ENCODE results near the gene TACC2.

TACC2 gene

DNA sequence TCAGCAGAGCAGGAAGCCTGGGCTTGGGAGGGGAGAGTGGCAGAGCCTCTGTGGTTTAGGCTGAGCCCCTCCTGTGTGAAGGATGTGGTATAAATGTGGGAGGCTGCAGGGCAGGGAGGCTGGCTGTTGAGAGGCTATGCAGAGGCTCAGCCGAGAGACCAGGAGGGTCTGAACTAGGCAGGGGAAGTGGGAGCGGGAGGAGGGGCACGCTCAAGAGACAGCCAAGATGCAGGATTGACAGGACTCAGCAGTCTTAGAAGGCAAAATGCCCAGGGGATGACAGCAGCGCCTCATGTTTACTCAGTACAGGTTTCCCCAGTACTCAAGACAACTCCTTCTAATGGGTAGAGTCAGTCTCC lies 306.5 kb downstream of the TACC2 start:
- no peaks in the 10 kb centered on the region for H3K9me3 Mint-ChIP-seq (ENCODE audit: low read depth)
- H3K4me3 Mint-ChIP-seq: no peak overlapping the region
- H3K4me1 Mint-ChIP-seq (ENCODE audit: low read depth): peaks cover 16% of the 10 kb centered on the region
- no peak overlapping the region for H3K27ac Mint-ChIP-seq
- H3K36me3 Mint-ChIP-seq: no peaks in the 10 kb centered on the region
- H3K27me3 Mint-ChIP-seq: peaks cover 2% of the 10 kb centered on the region

- no peak overlapping the region for H3K4me3 Mint-ChIP-seq
- H3K27ac Mint-ChIP-seq: no peak overlapping the region
- H3K27me3 Mint-ChIP-seq: peaks cover 2% of the 10 kb centered on the region
Measured at GRCh38 chr10:122296363-122297120, 307.6 kb downstream of the TACC2 start.

DNA sequence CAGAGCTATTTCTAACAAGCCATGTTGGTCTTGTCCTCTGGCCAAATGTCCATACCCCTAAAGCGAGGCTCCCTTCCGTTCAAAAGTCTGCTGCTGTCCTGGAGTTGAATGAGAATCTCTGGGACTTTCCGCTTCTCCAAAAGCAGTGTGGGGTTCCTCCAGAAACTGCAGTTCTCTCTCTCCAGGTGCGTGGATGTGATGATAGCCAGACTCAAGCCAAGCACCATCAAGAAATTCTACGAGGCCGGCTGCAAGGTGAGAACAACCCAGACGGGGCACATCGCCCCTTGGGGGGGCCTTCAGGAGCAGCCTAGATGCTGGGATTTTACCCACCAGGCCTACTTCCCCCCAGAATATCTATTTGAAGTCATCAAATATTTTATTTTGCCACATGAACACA lies 308.6 kb downstream of the TACC2 start:
- Mint-ChIP-seq H3K4me3 (no peak overlapping the region), H3K27ac (no peak overlapping the region), H3K9me3 (ENCODE audit: low read depth) (no peaks in the 10 kb centered on the region), H3K36me3 (no peaks in the 10 kb centered on the region), H3K4me1 (ENCODE audit: low read depth) (peaks cover 16% of the 10 kb centered on the region), H3K27me3 (peaks cover 2% of the 10 kb centered on the region)

More at GRCh38 chr10:122296363-122297120, 307.6 kb downstream of the TACC2 start:
- peaks cover 16% of the 10 kb centered on the region for H3K4me1 Mint-ChIP-seq (ENCODE audit: low read depth)
- H3K36me3 Mint-ChIP-seq: no peaks in the 10 kb centered on the region
- no peaks in the 10 kb centered on the region for H3K9me3 Mint-ChIP-seq (ENCODE audit: low read depth)

GRCh38 chr10:122298206-122298597 lies 309.2 kb downstream of the TACC2 start:
- H3K4me3 Mint-ChIP-seq: no peak overlapping the region
- no peaks in the 10 kb centered on the region for H3K9me3 Mint-ChIP-seq (ENCODE audit: low read depth)
- H3K27ac Mint-ChIP-seq: no peak overlapping the region
- peaks cover 15% of the 10 kb centered on the region for H3K4me1 Mint-ChIP-seq (ENCODE audit: low read depth)
- peaks cover 2% of the 10 kb centered on the region for H3K27me3 Mint-ChIP-seq
- H3K36me3 Mint-ChIP-seq: no peaks in the 10 kb centered on the region

DNA sequence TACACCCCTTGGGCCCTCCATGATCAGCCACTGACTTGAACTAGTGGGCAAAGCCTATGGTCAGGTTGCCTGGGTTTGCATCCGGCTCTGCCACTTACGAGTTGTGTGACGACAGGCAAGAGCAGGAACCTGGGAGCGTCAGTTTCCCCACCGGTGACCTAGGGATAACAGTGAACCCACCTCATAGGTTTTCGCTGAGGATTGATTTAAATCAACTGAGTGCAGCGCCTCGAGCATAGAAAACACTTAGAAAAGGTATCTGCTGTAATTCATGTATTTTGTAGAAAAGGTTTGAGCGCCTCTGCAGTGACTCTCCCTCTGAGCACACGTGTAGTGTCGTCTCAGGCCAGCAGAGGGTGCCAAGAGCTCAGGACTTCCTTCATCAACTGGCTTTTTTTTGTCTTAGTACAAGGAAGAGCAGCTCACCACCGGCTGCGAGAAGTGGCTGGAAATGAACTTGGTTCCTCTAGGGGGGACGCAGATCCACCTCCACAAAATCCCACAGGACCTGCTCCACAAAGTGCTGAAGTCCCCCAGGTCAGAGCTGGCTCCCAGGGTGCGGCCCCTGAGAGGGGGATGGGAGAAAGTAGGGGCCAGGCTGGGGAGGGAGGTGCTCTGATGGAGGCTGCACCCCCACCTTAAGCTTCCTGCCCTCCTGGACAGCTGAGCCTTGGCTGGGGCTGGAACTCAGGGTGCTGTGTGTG lies 309.8 kb downstream of the TACC2 start:
- Mint-ChIP-seq H3K27me3 (peaks cover 2% of the 10 kb centered on the region), H3K4me3 (no peak overlapping the region), H3K9me3 (ENCODE audit: low read depth) (no peaks in the 10 kb centered on the region), H3K27ac (no peak overlapping the region), H3K4me1 (ENCODE audit: low read depth) (peaks cover 14% of the 10 kb centered on the region), H3K36me3 (no peaks in the 10 kb centered on the region)

- peak overlapping the region; percentile 27 for H3K4me3 Mint-ChIP-seq
- H3K27me3 Mint-ChIP-seq: peaks cover 2% of the 10 kb centered on the region
- H3K27ac Mint-ChIP-seq: no peak overlapping the region
- no peaks in the 10 kb centered on the region for H3K36me3 Mint-ChIP-seq
- no peaks in the 10 kb centered on the region for H3K9me3 Mint-ChIP-seq (ENCODE audit: low read depth)
- peaks cover 14% of the 10 kb centered on the region for H3K4me1 Mint-ChIP-seq (ENCODE audit: low read depth)
Measured at GRCh38 chr10:122299423-122300075, 310.6 kb downstream of the TACC2 start.

- Mint-ChIP-seq H3K36me3 (peaks cover 2% of the 10 kb centered on the region), H3K27ac (no peak overlapping the region), H3K27me3 (peaks cover 2% of the 10 kb centered on the region), H3K4me1 (ENCODE audit: low read depth) (peaks cover 6% of the 10 kb centered on the region), H3K9me3 (ENCODE audit: low read depth) (peaks cover 10% of the 10 kb centered on the region), H3K4me3 (no peak overlapping the region)
Measured at GRCh38 chr10:122301055-122301810, 312.3 kb downstream of the TACC2 start.

DNA sequence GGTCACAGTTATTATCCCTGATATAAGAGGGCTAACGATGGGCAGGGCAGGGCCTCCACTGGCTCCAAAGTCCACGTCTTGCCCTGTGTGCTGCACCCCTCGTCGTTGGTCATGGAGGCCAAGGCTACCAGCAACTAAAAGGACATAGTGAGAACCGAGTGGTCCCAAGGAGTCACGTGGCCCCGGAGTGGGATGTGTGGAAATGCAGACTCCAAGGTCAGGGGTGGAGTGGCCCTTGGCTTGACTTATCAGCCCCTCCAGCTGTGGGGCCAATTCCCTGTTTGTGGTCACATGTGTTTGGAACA lies 312.8 kb downstream of the TACC2 start:
- H3K9me3 Mint-ChIP-seq (ENCODE audit: low read depth): peaks cover 11% of the 10 kb centered on the region
- H3K4me1 Mint-ChIP-seq (ENCODE audit: low read depth): peaks cover 6% of the 10 kb centered on the region
- H3K36me3 Mint-ChIP-seq: peaks cover 2% of the 10 kb centered on the region
- no peak overlapping the region for H3K27ac Mint-ChIP-seq
- H3K27me3 Mint-ChIP-seq: peaks cover 2% of the 10 kb centered on the region
- H3K4me3 Mint-ChIP-seq: no peak overlapping the region

- H3K27me3 Mint-ChIP-seq: peaks cover 2% of the 10 kb centered on the region
- H3K4me3 Mint-ChIP-seq: no peak overlapping the region
- peaks cover 2% of the 10 kb centered on the region for H3K36me3 Mint-ChIP-seq
- H3K4me1 Mint-ChIP-seq (ENCODE audit: low read depth): peaks cover 6% of the 10 kb centered on the region
- peaks cover 11% of the 10 kb centered on the region for H3K9me3 Mint-ChIP-seq (ENCODE audit: low read depth)
- H3K27ac Mint-ChIP-seq: no peak overlapping the region
Measured at GRCh38 chr10:122302315-122302714, 313.4 kb downstream of the TACC2 start.

GRCh38 chr10:122303271-122304053 lies 314.5 kb downstream of the TACC2 start:
- peaks cover 2% of the 10 kb centered on the region for H3K36me3 Mint-ChIP-seq
- H3K4me3 Mint-ChIP-seq: no peak overlapping the region
- H3K9me3 Mint-ChIP-seq (ENCODE audit: low read depth): peaks cover 11% of the 10 kb centered on the region
- no peak overlapping the region for H3K27ac Mint-ChIP-seq
- H3K4me1 Mint-ChIP-seq (ENCODE audit: low read depth): peaks cover 6% of the 10 kb centered on the region
- H3K27me3 Mint-ChIP-seq: peaks cover 2% of the 10 kb centered on the region
